GM12878 (cell line): ENCODE measurements around the gene TVP23B.
A peak's percentile ranks its signal among the peaks of the same experiment; 100 is the strongest.

Experiments
- CBX3 ChIP-seq: fragments of 200-600 bp; sonication (generic); IDR thresholded peaks from 2 replicates; pipeline ENCODE4 v1.6.1; 2016; ENCODE audit warnings: low read depth, borderline replicate concordance
- CTCF ChIP-seq, 3 experiments: IDR thresholded peaks in 2 of 3; conservative IDR thresholded peaks in 1 of 3; 2 replicates each; pipeline ENCODE4 v1.5.1; 2011; ENCODE audit warnings: low read depth in 3 of 3, low read length in 3 of 3, mild to moderate bottlenecking in 3 of 3, control low read depth in 2 of 3, moderate library complexity in 2 of 3, inconsistent platforms in 1 of 3, mixed read lengths in 1 of 3; ENCODE audit not compliant: control insufficient read depth in 2 of 3, insufficient read depth in 1 of 3; ENCODE audit errors: extremely low read depth in 1 of 3
- EGR1 ChIP-seq, 2 experiments: IDR thresholded peaks; 1 replicate in 1 of 2; 2 replicates in 1 of 2; pipeline ENCODE4 v1.6.1; 2011 to 2012; ENCODE audit warnings: low read depth in 2 of 2, low read length in 2 of 2, borderline replicate concordance in 1 of 2, mild to moderate bottlenecking in 1 of 2, moderate library complexity in 1 of 2
- FOXM1 ChIP-seq: IDR thresholded peaks from 2 replicates; pipeline ENCODE4 v1.6.1; 2012; ENCODE audit warnings: low read depth, mild to moderate bottlenecking, inconsistent platforms, low read length, moderate library complexity
- POLR2A ChIP-seq: IDR thresholded peaks from 2 replicates; pipeline ENCODE4 v1.6.1; 2011; ENCODE audit warnings: low read depth, mild to moderate bottlenecking, low read length
- RELA ChIP-seq: fragments of 450-650 bp; IDR thresholded peaks from 2 replicates; pipeline ENCODE4 v1.8.0; 2014; ENCODE audit warnings: borderline replicate concordance; ENCODE audit not compliant: partially characterized antibody
- SMARCA5 ChIP-seq: fragments of 450-650 bp; IDR thresholded peaks from 2 replicates; pipeline ENCODE4 v1.6.1; 2017; ENCODE audit warnings: mild to moderate bottlenecking

- no peak for TF ChIP-seq EGR1 (IDR thresholded peaks at IDR 0.05; ENCODE audit: borderline replicate concordance in 1 of 2, low read depth in 2 of 2, low read length in 2 of 2)
- TF ChIP-seq FOXM1: no peak
- peak; percentile 44 for TF ChIP-seq RELA
- no peak for TF ChIP-seq CTCF (IDR thresholded peaks at IDR 0.05 in 2 of 3, conservative IDR thresholded peaks at IDR 0.05 in 1 of 3; ENCODE audit: control insufficient read depth in 2 of 3, extremely low read depth in 1 of 3, insufficient read depth in 1 of 3, low read depth in 3 of 3, low read length in 3 of 3)
- TF ChIP-seq POLR2A: peak; percentile 87
- no peak for TF ChIP-seq SMARCA5
- no peak for TF ChIP-seq CBX3
Observed at GRCh38 chr17:18855831-18856569, 75.0 kb downstream of the TVP23B start.
